ENCODE data around the gene SLC30A4.

The SLC30A4 gene

GRCh38 chr15:45499426-45499825, 23.1 kb downstream of the SLC30A4 start:
- DNase-seq = no peak

GRCh38 chr15:45498701-45499100, 23.9 kb downstream of the SLC30A4 start:
- DNase-seq = no peak

GRCh38 chr15:45497261-45497660, 25.3 kb downstream of the SLC30A4 start:
- no peak for DNase-seq

- no peak for DNase-seq
These were observed 25.9 kb downstream of the SLC30A4 start for GRCh38 chr15:45496658-45497057.

GRCh38 chr15:45495588-45495987, 27.0 kb downstream of the SLC30A4 start:
- DNase-seq = no peak

- no peak for DNase-seq
These were observed 32.8 kb downstream of the SLC30A4 start for GRCh38 chr15:45489690-45490238.

- DNase-seq = no peak
These were observed 36.2 kb downstream of the SLC30A4 start for GRCh38 chr15:45486317-45486716.

- DNase-seq = no peak
These were observed 41.4 kb downstream of the SLC30A4 start for GRCh38 chr15:45481135-45481534.

- no peak for DNase-seq
These were observed 46.1 kb downstream of the SLC30A4 start for GRCh38 chr15:45476410-45476809.

GRCh38 chr15:45474799-45475198, 47.8 kb downstream of the SLC30A4 start:
- DNase-seq = no peak

GRCh38 chr15:45473068-45473467, 49.5 kb downstream of the SLC30A4 start:
- DNase-seq = no peak

- no peak for DNase-seq
These were observed 51.4 kb downstream of the SLC30A4 start for GRCh38 chr15:45471151-45471550.

- no peak for DNase-seq
These were observed 53.1 kb downstream of the SLC30A4 start for GRCh38 chr15:45469441-45469840.

GRCh38 chr15:45469027-45469426, 53.5 kb downstream of the SLC30A4 start:
- no peak for DNase-seq

- no peak for DNase-seq
These were observed 54.3 kb downstream of the SLC30A4 start for GRCh38 chr15:45468294-45468693.

GRCh38 chr15:45458746-45459403, 63.7 kb downstream of the SLC30A4 start:
- DNase-seq = peak; percentile 84

- peak; percentile 89 for DNase-seq
These were observed 64.7 kb downstream of the SLC30A4 start for GRCh38 chr15:45457641-45458539.

- no peak for DNase-seq
These were observed 65.3 kb downstream of the SLC30A4 start for GRCh38 chr15:45457220-45457619.

- DNase-seq = peak; percentile 82
These were observed 66.1 kb downstream of the SLC30A4 start for GRCh38 chr15:45456212-45457106.

- peak; percentile 82 for DNase-seq
These were observed 67.7 kb downstream of the SLC30A4 start for GRCh38 chr15:45454814-45455213.

GRCh38 chr15:45451265-45451664, 71.3 kb downstream of the SLC30A4 start:
- no peak for DNase-seq

GRCh38 chr15:45449916-45450867, 72.4 kb downstream of the SLC30A4 start:
- no peak for DNase-seq
